HG03342 (cell line): Measurements from ENCODE around the gene ZCCHC24.

ENCODE experiments used
- ATAC-seq: cut with Tn5 transposase; IDR thresholded peaks from one replicate; pipeline ENCODE4 v1.9.1; 2021; ENCODE audit warnings: mild to moderate bottlenecking, moderate library complexity; ENCODE audit not compliant: unreplicated experiment

The ZCCHC24 gene

GRCh38 chr10:79433324-79434222, 11.9 kb downstream of the ZCCHC24 start:
- no peak for ATAC-seq

- ATAC-seq: no peak
Observed at GRCh38 chr10:79431891-79432831, 13.3 kb downstream of the ZCCHC24 start.

- no peak for ATAC-seq
Observed at GRCh38 chr10:79431428-79431827, 14.0 kb downstream of the ZCCHC24 start.

- ATAC-seq: no peak
Observed at GRCh38 chr10:79430936-79431335, 14.5 kb downstream of the ZCCHC24 start.

GRCh38 chr10:79430325-79430905, 15.0 kb downstream of the ZCCHC24 start:
- ATAC-seq: no peak

GRCh38 chr10:79429751-79430150, 15.7 kb downstream of the ZCCHC24 start:
- no peak for ATAC-seq

GRCh38 chr10:79427965-79428364, 17.5 kb downstream of the ZCCHC24 start:
- no peak for ATAC-seq

GRCh38 chr10:79425074-79425532, 20.3 kb downstream of the ZCCHC24 start:
- no peak for ATAC-seq

- no peak for ATAC-seq
Observed at GRCh38 chr10:79424221-79425073, 21.0 kb downstream of the ZCCHC24 start.

- no peak for ATAC-seq
Observed at GRCh38 chr10:79422178-79422892, 23.1 kb downstream of the ZCCHC24 start.

- no peak for ATAC-seq
Observed at GRCh38 chr10:79420974-79421688, 24.3 kb downstream of the ZCCHC24 start.

GRCh38 chr10:79418886-79419595, 26.4 kb downstream of the ZCCHC24 start:
- ATAC-seq: no peak

- no peak for ATAC-seq
Observed at GRCh38 chr10:79418274-79418673, 27.1 kb downstream of the ZCCHC24 start.

- ATAC-seq: no peak
Observed at GRCh38 chr10:79417731-79418130, 27.7 kb downstream of the ZCCHC24 start.

- no peak for ATAC-seq
Observed at GRCh38 chr10:79417266-79417665, 28.2 kb downstream of the ZCCHC24 start.

- no peak for ATAC-seq
Observed at GRCh38 chr10:79416578-79417255, 28.7 kb downstream of the ZCCHC24 start.

GRCh38 chr10:79415736-79416577, 29.5 kb downstream of the ZCCHC24 start:
- ATAC-seq: no peak
